Measurements from ENCODE around the gene PADI6.

The PADI6 gene

DNA sequence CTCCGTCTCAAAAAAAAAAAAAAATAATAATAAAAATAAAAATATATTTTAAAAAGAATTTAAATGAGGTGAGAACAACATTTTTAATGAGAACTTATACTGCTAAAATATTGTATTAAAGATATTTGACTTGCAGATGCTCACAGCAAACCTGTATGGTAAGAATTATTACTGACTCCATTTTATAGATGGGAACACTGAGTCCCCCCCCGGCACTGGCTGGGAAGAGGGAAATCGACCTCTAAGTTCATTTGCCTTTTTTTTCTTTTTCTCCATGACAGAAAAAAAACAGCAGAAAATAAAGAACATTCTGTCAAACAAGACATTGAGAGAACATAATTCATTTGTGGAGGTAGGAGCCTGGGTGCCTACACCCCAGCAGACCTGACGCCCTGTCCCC is 13.4 kb upstream of the PADI6 start:
- no peak for DNase-seq

DNA sequence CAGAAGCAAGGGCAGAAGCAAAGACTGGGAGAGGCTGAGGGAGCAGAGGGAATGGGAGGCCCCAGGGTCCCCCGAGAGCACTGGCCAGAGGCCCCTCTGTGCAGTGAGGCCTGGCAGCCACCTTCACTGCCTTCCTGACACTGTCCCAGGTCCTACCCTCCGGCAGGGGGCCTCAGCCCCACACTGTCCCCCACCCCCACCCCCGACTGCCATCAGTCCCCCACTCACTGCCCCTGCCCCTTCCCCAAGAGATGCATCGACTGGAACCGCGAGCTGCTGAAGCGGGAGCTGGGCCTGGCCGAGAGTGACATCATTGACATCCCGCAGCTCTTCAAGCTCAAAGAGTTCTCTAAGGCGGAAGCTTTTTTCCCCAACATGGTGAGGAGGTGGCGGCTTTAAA is 13.0 kb upstream of the PADI6 start:
- DNase-seq = no peak

DNA sequence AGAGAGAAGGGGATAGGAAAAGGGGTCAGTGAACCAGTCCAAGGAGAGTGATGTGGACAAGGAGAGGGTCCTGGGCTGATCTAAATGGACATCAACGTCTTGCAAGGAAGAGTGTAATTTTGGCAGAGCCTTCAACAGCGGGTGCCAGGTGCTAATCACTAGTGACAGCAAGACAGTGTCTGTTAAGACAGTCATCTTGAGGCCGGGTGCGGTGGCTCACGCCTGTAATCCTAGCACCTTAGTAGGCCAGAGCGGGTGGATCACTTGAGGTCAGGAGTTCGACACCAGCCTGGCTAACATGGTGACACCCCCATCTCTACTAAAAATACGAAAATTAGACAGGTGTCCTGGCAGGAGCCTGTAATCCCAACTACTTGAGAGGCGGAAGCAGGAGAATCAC is 12.2 kb upstream of the PADI6 start:
- no peak for DNase-seq

DNA sequence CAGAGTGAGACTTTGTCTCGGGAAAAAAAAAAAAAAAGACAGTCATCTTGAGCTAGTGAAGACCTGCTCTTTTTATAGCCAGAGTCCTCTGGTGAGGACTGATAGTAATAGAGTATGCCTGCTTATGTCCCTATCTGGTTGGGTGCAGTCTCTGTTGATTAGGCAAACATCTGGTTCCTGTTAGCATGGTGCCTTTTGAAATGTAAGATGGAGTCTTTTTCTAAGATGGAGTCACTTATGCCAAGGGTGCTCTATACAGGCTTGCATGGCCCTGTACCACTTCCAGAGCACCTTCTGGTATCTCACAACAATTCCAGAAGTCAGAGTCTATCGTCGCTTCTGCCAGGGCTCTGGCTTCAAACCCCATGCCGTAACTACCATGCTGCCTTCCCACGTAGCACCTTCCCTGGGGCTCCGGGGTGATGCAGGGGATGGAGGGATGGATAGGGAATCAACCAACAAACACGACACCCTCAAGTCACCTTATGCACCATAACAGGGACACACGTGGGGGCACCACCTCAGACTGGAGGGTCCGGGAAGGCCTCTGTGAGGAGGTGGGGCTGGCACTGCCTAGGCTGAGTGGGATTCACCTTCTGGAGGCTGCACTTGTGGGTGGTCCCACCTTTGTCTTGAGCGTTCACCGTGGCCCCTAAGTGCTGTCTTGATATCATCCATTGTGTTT is 11.6 kb upstream of the PADI6 start:
- DNase-seq = no peak

DNA sequence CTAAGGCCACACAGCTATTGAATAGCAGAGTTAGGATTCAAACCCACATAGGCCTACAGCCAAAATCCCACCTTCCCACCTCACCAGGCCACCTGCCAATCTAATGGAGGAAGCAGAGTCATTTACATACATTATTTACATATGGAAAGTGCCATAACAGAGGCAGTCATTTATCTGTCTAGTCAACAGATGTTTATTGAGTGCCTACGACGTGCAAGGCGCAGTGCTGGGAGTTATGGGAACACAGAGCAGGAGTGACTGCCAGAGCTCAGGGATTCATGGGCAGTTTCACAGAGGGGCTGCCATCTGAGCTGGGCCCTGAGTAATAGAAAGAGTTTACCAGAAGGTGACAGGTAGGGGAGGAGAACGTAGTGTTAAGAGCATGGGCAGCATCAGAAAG is 10.3 kb upstream of the PADI6 start:
- no peak for DNase-seq

DNA sequence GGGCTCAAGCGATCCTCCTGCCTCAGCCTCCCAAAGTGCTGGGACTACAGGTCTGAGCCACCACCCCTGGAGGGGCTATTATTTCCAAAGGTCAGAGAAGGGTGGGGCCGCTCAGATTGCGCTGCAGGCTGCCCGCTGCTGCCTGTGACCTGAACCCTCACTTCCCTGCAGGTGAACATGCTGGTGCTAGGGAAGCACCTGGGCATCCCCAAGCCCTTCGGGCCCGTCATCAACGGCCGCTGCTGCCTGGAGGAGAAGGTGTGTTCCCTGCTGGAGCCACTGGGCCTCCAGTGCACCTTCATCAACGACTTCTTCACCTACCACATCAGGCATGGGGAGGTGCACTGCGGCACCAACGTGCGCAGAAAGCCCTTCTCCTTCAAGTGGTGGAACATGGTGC is 8.6 kb upstream of the PADI6 start:
- no peak for DNase-seq

DNA sequence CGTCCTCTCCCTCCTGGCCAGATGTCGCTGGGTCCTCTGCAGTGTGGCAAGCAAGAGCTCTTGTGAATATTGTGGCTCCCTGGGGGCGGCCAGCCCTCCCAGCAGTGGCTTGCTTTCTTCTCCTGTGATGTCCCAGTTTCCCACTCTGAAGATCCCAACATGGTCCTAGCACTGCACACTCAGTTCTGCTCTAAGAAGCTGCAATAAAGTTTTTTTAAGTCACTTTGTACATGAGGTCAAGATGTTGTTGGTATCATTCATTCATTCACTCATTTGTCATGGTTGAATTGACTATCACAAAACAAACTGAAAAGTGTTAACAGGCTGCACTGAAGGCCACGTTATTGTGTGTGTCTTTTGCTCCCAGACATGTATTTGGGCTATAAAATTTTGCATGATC is 8.2 kb upstream of the PADI6 start:
- no peak for DNase-seq

DNA sequence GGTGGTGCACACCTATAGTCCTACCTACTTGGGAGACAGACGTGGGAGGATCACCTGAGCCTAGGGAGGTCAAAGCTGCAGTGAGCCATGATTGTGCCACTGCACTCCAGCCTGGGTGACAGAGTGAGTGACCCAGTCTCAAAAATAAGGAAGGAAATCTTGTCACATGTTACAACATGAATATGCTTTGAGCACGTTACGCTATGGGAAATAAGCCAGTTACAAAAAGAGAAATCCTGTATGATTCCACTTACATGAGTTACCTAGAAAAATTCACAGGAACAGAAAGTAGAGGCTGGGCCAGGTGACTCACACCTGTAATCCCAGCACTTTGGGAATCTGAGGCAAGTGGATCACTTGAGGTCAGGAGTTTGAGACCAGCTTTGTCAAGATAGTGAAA is 6.7 kb upstream of the PADI6 start:
- no peak for DNase-seq

DNA sequence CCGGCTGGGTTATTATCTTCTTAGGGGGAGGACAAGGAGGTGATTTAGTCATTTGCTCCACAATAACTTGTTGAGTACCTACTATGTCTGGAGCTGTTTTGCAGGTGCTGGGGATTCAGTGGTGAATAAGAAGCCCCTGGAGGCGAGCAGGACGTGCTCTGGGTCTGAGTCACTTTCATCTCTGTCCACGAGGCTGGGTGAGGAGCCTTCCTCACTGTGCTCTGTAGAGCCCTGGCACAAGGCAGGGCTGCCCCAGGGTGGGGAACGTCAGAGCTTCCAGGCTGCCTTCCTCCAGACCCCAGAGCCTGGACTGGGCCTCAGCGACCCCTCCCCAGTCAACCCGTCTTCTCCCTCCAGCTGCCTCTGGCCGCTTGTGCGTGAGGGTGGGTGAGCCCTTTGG is 2.5 kb upstream of the PADI6 start:
- no peak for DNase-seq

DNA sequence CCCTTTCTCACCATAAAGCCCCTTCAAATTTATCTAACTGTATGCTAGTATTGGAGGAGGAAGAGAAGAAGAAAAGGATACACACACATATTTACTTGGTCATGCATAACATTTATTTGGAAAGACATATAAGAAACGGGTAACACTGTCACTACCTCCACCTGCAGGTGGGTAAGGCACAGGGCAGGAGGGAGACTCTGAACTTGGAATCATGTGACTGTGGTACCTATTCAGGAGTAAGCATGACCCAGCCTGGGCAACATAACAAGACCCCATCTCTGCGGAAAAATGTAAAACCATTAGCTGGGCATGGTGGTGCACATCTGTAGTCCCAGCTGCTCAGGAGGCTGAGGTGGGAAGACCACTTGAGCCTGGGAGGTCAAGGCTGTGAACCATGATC is 1.4 kb upstream of the PADI6 start:
- DNase-seq = no peak

DNA sequence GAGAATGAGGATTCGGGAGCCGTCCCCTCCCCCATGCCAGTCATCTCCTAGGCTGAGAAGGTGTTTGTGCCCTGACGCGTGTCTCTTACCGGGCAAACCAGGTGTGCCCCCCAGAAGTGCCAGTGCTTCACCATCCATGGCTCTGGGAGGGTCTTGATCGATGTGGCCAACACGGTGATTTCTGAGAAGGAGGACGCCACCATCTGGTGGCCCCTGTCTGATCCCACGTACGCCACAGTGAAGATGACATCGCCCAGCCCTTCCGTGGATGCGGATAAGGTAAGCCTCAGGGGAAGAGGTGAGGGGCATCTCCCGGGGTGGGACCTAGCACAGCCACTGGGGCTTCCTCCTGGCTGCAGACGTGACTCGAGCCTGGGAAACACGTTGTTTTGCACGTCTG is 959 bp downstream of the PADI6 start:
- no peak for DNase-seq

DNA sequence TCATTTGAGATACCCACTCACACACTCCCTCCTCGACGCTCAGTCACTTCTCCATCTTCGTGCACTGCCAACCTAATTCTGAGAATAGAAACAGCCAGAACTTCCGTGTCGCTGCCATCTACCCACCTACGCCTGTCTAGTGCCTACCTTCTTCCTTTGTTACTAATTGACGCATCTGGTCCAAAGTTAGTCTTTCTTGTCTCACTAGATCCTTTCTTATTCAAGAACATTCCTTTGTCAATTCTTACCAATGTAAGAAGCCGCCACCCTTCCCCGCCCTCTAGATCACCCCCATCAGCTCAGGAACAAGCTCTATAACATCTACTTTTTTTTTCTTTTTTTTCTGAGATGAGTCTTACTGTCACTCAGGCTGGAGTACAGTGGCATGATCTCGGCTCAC is 3.7 kb downstream of the PADI6 start:
- DNase-seq = no peak

DNA sequence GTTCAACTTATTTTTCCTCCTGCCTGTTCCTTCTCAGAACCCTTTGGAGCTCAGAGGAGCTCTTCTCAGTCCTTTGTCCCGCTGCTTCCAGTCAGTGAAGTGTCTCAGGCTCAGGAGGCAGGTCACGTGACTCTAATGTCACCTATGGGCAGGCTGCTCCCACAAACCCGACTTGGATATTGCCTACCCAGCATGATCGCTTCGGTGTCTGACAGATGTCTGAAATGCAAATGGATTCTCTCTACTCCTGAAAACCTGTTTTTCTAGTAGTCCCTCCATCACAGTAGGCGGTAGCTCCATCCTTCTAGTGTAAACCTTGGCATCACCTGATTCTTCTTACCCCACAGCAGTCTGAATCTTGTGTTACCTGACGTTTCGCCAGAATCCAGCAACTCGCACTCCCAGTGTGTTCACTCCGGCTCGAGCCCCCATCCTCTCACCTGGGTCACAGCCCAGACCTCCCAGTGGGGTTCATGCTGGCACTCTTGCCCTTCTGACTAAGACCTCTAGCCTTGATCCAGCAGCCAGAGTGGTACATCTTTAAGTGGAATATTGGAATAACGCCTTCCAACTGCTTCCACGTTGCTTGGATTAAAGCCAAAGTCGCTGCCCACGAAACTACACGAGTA is 5.4 kb downstream of the PADI6 start:
- no peak for DNase-seq

DNA sequence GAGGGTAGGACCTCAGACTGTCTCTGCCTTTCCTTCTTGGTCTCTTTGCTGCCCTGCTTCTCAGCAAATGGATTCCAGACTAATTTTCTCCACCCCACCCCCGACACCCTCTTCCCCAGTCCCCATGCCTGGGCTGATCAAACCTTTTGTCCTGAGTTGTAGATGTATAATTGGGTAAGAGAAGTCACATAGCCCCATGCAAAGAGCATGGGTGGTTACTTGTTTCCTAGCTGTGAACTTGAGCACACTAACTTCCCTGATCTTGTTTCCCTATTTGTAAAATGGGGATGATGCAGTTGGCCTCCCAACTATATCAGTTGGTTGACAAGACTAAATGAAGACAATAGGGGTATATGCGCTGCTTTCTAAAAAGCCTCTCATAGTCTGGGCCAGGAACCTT is 9.2 kb downstream of the PADI6 start:
- no peak for DNase-seq

DNA sequence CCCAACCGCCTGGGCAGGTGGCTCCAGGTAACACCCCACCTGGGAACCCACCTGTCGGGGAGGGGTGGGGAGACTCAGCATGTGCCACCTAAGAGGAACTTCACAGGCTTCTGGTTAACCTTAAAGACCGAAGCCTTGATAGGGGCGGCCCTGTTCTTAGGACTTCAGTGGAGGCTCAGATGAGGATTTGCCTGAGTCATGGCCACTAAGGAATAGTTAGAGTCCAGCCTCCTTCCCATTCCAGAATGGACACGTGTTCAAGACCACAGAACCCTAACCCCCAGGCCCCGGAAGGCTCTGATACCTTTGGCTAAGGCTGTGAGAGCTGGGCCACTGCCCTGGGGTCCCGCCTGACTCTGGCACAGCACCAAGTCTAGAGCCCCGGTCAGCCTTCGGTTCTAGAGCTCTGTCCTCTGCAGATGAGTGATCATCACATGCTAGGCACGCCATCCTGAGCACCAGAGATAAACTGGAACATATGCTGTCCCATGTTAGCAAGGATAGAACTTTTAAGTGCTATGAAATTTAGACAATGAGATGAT is 20.3 kb downstream of the PADI6 start:
- no peak for DNase-seq

DNA sequence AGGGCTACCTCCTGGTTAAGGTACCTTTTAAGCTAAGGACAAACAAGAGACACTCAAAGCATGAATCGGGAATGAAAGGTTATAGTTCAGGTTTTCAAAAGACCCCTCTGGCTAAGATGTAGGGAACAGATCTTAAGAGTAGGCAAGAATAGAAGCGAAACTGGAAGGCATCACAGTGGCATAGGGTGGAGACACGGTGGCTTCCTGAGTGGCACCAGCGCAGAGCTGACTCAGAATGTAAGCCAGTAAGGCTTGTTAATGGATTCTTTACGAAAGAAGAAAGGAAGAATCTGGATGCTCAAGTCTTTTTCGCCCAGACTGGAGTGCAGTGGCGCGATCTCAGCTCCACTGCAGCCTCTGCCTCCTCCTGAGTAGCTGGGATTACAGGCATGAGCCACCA is 21.2 kb downstream of the PADI6 start:
- no peak for DNase-seq

DNA sequence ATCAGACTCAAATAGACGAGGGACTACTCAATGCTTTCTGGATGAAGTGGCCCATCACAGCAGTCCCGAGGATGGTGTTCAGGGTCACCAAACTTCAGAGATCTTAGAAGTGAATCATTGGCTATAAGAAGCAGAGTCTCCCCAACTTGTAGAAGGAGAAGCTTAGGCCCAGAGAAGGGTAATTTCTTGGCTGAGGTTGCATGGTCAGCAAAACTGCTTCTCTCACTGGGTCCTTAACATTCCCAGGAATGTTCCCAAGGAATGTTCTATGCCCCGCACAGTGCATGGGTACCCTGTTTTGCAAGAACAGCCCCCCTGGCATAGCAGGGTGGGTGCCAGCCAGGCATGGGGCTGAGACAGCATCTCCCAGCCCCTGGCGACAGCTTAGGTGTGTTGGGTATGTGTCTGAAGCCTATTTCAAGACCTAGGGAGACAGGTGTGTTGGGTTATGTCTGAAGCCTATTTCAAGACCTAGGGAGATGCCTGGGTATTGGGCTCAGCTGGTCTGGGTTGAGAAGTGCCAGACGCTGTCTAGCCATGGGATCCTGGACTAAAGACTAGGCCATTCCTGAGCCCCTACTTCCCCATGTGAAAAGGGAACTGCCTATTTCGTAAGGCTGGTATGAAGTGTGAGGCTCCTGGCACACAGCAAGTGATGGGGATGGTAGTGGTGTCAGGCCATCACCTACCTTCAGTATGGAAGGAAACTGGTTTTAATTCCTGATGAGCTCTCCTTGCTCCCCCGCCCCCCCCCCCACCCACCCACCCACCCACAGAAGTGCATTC is 26.1 kb downstream of the PADI6 start:
- no peak for DNase-seq

DNA sequence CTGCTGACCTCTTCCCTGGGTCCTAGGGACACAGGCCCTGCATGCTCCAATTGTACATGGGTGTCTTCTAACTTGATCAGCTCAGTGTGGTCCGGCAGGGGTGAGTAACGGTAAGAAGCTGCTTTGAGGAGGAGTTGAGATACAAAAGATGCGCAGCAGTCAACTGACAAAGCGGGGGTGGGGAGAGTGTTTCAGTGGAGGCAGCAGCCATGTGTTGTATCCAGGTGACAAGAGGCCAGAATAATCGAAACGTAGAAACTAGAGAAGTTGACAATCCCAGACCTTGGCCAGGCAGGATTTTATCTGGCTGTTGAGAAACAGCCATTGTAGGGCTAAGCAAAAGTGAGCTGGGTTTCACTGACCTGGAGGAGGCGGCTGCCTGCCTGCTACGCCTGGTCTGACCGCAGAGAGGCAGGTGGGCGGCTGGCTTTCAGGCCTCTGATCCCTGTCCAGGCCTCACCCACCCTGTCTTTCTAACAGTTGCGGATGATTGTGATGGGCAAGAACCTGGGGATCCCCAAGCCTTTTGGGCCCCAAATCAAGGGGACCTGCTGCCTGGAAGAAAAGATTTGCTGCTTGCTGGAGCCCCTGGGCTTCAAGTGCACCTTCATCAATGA is 28.8 kb downstream of the PADI6 start:
- no peak for DNase-seq

DNA sequence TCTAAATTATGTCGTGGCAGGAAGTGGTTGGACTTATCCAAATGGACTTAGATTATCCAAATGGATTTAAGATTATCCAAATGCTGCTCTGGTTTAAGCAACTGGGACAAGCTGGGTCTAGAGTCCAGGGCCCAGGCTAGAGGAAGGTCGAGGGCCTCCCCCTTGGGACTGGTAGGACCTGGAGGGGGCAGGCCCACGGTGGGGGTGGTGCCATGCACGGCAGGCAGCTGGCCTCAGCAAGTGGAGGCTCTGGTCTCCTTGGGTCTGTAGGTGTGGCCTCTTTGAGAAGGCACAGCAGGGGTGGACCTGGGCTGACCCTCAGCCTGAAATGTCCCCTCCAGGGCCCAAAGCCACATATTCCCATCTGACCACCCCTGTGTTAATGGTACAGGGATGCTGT is 29.8 kb downstream of the PADI6 start:
- no peak for DNase-seq

DNA sequence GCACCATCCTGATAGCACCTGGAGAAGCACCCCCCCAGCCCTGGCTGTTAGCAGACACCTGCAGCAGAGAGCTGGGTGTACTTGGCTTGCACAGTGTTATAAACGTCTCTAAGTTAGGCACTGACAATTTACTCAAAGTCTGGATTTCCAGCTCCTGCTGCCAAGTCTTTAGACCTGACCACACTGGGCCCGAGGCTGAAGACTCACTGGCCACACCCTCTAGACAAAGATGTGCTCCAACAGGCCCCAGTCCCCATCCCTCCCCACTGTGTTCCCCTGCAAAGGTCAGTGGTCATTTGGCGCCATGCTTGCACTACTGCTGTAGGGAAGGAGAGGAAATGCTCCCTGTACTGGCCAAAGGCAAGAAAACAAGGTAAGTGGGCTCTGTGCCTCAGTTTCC is 31.1 kb downstream of the PADI6 start:
- DNase-seq = no peak

DNA sequence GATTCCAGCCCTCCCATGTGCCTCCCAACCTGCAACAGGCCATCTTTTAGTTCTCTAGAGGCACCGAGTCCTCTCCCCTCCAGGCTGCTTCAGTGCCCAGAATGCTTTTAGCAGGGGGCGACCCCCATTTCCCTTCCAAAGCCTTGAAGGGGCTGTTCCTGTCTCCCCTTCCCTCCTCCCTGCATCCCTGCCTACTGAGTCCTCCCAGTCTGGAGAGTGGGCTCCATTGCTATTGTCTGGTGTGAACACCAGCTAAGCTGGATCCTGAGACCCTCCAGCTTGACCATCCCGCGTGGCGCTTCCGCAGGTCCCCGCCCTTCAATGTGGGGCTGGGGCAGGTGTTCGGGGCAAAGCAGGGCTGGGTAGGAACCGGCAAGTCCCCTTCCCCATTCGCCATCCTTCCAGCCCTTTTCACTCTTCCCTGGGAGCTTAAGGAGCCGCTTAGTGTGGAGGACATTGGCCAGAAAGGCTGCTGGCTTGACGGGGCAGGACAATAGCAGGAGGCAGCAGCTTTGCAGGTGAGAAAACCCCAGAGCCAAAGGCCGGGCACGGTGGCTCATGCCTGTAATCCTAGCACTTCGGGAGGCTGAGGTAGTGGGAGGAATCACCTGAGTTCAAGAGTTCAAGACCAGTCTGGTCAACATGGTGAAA is 32.2 kb downstream of the PADI6 start:
- DNase-seq = no peak

DNA sequence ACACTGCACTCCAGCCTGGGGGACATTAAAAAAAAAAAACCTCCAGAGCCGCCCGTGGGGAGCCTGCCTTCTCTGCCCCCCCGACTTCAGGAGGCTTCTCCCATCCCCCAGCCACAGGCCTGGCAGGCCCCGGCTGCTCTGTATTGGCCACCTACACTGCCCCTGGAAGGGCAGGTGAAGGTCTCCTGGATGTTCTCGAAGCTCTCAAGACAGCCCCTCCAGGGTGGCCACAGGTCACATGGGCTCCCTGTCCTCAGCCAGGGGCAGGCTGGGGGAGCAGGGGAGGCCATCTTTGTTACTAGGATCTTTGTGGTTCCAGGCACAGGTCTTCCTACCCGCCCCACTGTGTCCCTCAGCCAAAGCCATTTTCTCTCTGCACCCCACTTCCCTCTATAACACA is 32.8 kb downstream of the PADI6 start:
- DNase-seq = no peak

All from NCI-H2227 treated with DMSO at 0.1 percent for 48 hours (cell line).